HEK293 (cell line): ENCODE data around the gene IRF6.

Experiments
- ZNF121 ChIP-seq: fragments of 450-650 bp; formaldehyde crosslinking; IDR thresholded peaks from 2 replicates; pipeline ENCODE4 v1.5.1; 2016; ENCODE audit warnings: missing biosample characterization, missing genetic modification characterization
- ZNF133 ChIP-seq: fragments of 450-650 bp; formaldehyde crosslinking; IDR thresholded peaks from 2 replicates; pipeline ENCODE4 v1.5.1; 2016; ENCODE audit warnings: missing biosample characterization, missing genetic modification characterization
- ZNF138 ChIP-seq: fragments of 450-650 bp; formaldehyde crosslinking; IDR thresholded peaks from 2 replicates; pipeline ENCODE4 v1.5.1; 2016; ENCODE audit warnings: missing biosample characterization, missing genetic modification characterization, borderline replicate concordance
- ZNF155 ChIP-seq: fragments of 450-650 bp; formaldehyde crosslinking; IDR thresholded peaks from 2 replicates; pipeline ENCODE4 v1.5.1; 2016; ENCODE audit warnings: missing biosample characterization, missing genetic modification characterization
- ZNF23 ChIP-seq: fragments of 450-650 bp; formaldehyde crosslinking; IDR thresholded peaks from 2 replicates; pipeline ENCODE4 v1.5.1; 2016; ENCODE audit warnings: missing biosample characterization, missing genetic modification characterization, borderline replicate concordance
- ZNF48 ChIP-seq: fragments of 450-650 bp; formaldehyde crosslinking; IDR thresholded peaks from 2 replicates; pipeline ENCODE4 v1.5.1; 2016; ENCODE audit warnings: missing biosample characterization, missing genetic modification characterization
- ZNF555 ChIP-seq: fragments of 450-650 bp; formaldehyde crosslinking; conservative IDR thresholded peaks from 2 replicates; pipeline ENCODE4 v1.5.1; 2017; ENCODE audit warnings: missing biosample characterization, mild to moderate bottlenecking, missing genetic modification characterization, inconsistent platforms
- ZNF660 ChIP-seq: fragments of 450-650 bp; IDR thresholded peaks from 2 replicates; pipeline ENCODE4 v1.5.1; 2018; ENCODE audit warnings: missing biosample characterization, mild to moderate bottlenecking, missing genetic modification characterization
- TF ChIP-seq, protein P1 (sequence below): fragments of 450-650 bp; formaldehyde crosslinking; IDR thresholded peaks from 2 replicates; pipeline ENCODE4 v1.5.1; 2016; ENCODE audit warnings: missing biosample characterization, missing genetic modification characterization
- TF ChIP-seq, protein P2 (sequence below): fragments of 450-650 bp; formaldehyde crosslinking; IDR thresholded peaks from 2 replicates; pipeline ENCODE4 v1.5.1; 2016; ENCODE audit warnings: missing biosample characterization, missing genetic modification characterization, low read depth

DNA sequence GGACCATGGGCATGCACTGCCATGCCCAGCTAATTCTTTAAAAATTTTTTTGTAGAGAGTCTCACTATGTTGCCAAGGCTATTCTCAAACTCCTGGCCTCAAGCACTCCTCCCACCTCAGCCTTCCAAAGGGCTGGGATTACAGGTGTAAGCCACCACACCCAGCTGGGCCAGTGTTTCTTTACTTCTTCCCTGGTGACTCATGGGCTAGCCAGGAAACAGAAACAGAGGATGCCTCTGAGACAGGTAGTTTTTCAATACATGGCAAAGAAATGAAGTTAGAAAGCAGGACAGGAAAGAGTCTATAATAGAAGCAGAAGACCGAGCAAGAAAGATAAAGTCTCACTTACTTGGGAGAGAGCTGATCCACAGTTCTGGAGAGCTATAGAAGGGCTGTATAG lies 14.0 kb downstream of the IRF6 start:
- no peak for TF ChIP-seq ZNF155 (tag by site-specific recombination)
- no peak for TF ChIP-seq ZNF23 (tag by site-specific recombination)
- TF ChIP-seq ZNF48 (tag by site-specific recombination) = no peak
- TF ChIP-seq, protein P1, sequence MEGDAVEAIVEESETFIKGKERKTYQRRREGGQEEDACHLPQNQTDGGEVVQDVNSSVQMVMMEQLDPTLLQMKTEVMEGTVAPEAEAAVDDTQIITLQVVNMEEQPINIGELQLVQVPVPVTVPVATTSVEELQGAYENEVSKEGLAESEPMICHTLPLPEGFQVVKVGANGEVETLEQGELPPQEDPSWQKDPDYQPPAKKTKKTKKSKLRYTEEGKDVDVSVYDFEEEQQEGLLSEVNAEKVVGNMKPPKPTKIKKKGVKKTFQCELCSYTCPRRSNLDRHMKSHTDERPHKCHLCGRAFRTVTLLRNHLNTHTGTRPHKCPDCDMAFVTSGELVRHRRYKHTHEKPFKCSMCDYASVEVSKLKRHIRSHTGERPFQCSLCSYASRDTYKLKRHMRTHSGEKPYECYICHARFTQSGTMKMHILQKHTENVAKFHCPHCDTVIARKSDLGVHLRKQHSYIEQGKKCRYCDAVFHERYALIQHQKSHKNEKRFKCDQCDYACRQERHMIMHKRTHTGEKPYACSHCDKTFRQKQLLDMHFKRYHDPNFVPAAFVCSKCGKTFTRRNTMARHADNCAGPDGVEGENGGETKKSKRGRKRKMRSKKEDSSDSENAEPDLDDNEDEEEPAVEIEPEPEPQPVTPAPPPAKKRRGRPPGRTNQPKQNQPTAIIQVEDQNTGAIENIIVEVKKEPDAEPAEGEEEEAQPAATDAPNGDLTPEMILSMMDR (tag by site-specific recombination) = no peak
- TF ChIP-seq, protein P2, sequence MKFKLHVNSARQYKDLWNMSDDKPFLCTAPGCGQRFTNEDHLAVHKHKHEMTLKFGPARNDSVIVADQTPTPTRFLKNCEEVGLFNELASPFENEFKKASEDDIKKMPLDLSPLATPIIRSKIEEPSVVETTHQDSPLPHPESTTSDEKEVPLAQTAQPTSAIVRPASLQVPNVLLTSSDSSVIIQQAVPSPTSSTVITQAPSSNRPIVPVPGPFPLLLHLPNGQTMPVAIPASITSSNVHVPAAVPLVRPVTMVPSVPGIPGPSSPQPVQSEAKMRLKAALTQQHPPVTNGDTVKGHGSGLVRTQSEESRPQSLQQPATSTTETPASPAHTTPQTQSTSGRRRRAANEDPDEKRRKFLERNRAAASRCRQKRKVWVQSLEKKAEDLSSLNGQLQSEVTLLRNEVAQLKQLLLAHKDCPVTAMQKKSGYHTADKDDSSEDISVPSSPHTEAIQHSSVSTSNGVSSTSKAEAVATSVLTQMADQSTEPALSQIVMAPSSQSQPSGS (tag by site-specific recombination) = no peak
- no peak for TF ChIP-seq ZNF133 (tag by site-specific recombination)
- TF ChIP-seq ZNF555 = no peak
- TF ChIP-seq ZNF138 (tag by site-specific recombination) = no peak
- no peak for TF ChIP-seq ZNF121
- TF ChIP-seq ZNF660 = no peak
